Activated CD4-positive, alpha-beta T cell treated with anti-CD3 and anti-CD28 coated beads, Interleukin-2, Interleukin-4, amounts not matched to agents 100 ng/mL and 50 ng/mL, durations not matched to agents 16 hours and 8 hours (primary cell): ENCODE results near the gene SUN1.
"Not testable (repeated sequence)": the region's sequence is repeated elsewhere in the genome, so short reads cannot be mapped to it uniquely, and the experiment has no call there.

Source experiments
- DNase-seq: peaks from one replicate; pipeline ENCODE4 v3.0.0-alpha.2; 2020; ENCODE audit warnings: low spot score

Gene SUN1

GRCh38 chr7:835021-835420 is 2.7 kb downstream of the SUN1 start:
- DNase-seq = no peak

- DNase-seq = no peak
Measured at GRCh38 chr7:835485-836401, 3.5 kb downstream of the SUN1 start.

DNA sequence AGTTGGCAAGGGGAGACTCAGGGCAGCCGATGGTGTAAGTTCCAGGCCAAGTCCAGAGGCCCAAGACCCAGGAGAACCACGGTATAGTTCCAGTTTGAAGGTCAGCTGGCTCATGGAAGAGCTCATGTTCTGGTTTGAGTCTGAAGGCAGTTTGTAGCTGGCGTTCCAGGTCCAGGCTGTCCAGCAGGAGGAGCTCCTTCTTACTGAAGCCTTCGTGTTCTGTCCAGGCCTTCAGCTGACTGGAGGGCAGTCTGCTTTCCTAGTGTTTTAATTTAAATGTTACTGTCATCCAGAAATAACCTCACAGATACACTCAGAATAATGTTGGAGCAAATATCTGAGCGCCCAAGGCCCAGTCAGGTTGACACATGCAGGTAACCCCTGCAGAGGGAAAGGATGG is 4.2 kb downstream of the SUN1 start:
- DNase-seq = no peak

DNA sequence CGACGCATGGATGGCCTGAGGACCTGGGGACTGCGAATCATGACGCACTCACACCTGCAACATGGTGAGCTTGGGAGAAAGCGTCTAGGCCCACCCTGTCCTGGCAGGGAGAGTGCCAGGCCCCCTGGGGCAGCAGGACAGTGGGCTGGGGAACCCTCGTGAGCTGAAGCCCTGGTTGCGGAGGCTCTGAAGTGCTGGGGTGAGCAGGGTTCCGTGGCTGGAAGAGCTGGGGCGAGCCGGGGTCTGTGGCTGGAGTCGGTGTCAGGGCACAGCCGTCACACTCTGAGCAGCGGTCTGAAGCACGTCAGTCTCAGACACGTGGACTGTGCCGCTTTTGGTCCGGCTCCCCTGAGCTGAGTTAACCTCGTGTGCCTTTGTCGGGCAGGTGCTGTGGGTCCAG is 4.7 kb downstream of the SUN1 start:
- no peak for DNase-seq

GRCh38 chr7:840001-840600 is 7.8 kb downstream of the SUN1 start:
- DNase-seq = no peak

DNA sequence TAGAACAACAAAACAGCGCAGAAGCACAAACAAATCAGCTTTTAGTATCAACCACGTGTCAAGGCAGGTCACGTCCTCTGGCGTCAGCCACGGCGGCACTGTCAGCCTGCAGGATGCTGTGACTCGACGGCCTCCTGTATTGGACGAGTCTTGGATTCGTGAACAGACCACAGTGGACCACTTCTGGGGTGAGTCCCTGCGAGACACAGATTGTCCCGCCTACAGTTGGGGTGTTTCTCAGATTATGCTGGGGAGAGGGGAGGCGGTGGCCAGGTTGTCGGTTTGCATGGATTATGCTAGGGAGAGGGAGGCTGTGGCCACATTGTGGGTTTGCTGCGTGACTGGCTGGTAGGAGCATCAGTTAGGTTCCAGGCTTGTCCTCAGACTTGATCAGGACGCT is 9.7 kb downstream of the SUN1 start:
- no peak for DNase-seq

- no peak for DNase-seq
Measured at GRCh38 chr7:842431-843031, 10.3 kb downstream of the SUN1 start.

- no peak for DNase-seq
Measured at GRCh38 chr7:843230-843629, 11.0 kb downstream of the SUN1 start.

DNA sequence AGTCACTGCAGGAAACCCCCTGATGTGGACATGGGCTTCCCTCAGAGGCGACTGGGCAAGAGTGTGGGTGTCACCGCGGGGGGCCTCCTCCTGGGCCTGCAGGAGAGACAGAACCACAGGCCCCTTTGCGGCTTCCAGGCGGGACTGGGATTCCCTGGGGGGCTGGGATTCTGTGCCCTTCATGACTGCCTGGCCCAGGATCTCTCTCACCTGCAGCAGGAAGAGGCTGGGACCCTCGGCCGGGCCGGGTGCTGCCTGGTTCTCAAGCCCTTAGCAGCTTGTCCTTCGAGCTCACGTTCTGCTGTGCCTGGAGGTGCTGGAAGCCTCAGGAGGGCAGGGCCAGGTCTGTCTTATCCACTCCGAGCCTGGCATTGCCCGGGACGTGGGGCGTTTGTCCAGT is 11.8 kb downstream of the SUN1 start:
- no peak for DNase-seq

DNA sequence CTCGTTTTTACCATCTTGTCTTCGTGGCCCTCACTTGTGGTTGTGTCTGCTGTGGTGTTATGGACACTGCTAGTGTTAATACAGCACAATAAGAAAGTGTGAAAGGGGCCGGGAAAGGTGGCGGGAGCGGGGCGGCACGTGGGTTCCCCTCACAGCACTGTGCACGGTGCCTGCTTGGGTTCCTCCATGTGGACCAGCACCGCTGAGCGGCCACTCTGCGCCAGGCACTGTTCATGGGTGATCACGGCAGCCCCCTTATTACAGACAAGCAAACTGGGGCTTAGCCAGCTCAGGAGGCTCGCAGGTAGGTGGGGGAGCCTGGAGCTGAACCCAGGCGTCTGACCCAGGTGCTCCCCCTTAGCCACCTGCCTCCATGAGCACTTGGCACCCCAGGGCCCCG is 12.2 kb downstream of the SUN1 start:
- no peak for DNase-seq

- DNase-seq = no peak
Measured at GRCh38 chr7:845091-845490, 12.8 kb downstream of the SUN1 start.

DNA sequence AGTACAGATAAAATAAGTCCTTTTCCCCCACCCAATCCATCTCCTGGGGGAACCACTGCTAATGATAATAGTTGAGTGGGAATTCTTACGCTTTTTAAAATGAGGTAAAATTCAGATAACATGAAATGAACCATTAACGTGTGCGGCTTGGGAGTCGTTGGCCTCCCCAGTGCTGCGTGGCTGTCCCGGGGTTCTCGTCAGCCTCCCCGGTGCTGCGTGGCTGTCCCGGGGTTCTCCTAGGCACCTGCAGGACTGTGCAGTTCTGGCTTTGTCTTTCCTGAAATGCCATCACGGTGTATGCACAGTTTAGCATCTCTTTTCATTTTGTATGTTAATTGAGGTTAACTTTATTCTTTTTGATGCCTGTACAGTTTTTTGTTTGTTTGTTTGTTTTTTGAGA is 13.5 kb downstream of the SUN1 start:
- DNase-seq = no peak

DNA sequence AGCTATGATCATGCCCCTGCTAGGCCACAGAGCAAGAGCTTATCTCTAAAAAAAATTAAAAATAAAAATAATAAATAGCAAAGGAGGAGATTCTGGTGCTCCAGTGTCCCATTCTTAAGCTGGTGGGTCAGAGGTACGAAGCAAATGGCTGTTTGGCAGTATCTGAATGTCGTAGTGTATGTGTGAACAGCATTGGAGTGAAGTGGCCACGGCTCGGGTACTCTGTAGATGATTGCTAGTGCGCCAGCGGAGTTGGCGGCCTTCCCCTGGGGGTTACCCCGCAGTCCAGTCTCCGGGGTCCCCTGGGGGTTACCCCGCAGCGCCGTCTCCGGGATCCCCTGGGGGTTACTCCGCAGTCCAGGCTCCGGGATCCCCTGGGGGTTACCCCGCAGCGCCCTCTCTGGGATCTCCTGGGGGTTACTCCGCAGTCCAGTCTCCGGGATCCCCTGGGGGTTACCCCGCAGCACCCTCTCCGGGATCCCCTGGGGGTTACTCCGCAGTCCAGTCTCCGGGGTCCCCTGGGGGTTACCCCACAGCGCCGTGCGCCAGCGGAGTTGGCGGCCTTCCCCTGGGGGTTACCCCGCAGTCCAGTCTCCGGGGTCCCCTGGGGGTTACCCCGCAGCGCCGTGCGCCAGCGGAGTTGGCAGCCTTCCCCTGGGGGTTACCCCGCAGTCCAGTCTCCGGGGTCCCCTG is 14.8 kb downstream of the SUN1 start:
- DNase-seq = not testable (repeated sequence)

DNA sequence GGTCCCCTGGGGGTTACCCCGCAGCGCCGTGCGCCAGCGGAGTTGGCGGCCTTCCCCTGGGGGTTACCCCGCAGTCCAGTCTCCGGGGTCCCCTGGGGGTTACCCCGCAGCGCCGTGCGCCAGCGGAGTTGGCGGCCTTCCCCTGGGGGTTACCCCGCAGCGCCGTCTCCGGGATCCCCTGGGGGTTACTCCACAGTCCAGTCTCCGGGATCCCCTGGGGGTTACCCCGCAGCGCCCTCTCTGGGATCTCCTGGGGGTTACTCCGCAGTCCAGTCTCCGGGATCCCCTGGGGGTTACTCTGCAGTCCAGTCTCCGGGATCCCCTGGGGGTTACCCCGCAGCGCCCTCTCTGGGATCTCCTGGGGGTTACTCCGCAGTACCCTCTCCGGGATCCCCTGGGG is 15.5 kb downstream of the SUN1 start:
- DNase-seq = not testable (repeated sequence)

GRCh38 chr7:849145-849544 is 16.9 kb downstream of the SUN1 start:
- DNase-seq = no peak

DNA sequence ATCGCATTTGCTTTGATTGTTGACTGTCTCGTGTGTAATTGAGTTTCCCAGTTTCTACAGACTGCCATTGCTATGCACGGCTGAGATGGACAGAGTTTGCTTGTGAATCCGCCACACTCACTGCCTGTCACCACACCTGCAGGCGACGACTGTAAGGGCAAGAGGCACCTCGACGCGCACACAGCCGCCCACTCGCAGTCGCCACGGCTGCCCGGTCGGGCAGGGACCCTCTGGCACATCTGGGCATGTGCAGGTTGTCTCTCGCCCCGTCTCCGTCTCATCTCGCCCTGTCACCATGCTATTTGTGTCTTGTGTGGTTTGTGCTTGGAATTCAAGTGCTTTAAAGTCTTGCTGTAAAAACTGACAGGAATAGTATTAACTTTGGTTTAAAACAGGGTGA is 17.5 kb downstream of the SUN1 start:
- no peak for DNase-seq

DNA sequence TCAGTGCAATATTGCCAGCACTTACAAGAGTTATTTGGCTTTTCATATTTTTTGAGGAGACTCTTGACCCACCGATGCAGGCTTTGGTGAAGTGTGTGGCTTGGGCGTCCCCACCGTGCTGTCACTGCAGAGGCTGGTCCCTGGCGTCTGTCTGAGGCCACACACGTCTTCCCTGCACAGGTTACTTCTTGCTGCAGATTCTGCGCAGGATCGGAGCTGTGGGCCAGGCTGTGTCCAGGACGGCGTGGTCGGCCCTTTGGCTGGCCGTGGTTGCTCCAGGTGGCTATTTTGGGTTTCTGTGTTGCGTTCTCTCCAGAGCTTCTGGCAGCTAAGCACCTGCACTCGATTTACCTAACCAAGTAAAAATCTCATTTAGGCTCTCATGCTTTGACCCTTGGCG is 18.9 kb downstream of the SUN1 start:
- no peak for DNase-seq

DNA sequence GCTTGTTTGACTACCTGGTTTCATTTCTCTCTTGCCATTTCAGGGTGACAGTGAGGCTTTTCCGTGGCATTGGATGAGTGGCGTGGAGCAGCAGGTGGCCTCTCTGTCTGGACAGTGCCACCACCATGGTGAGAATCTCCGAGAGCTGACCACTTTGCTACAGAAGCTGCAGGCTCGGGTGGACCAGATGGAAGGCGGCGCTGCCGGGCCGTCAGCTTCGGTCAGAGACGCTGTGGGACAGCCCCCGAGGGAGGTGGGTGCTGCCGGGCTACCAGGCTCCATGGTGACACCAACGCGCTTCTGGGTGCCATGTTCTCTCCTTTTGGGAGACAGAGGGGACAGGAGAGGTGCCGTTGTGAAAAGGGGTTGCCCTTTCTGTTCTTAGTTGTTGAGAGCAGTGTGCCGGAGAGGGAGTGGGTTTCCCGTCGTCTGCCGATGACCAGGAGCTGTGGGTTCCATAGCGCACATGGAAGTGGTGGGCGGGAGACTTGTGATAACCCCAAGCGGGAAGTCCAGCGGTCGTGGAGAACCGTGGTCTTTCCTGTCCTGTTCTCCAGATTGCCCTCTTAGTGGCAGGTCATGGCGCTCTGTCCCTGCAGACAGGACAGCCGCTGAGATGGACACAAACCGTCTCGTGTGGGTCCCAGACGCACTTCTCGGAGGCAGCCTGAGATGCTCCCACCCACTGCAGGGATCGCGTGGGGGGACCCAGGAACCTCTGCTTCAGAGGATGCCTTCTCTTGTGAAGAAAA is 21.3 kb downstream of the SUN1 start:
- DNase-seq = no peak

DNA sequence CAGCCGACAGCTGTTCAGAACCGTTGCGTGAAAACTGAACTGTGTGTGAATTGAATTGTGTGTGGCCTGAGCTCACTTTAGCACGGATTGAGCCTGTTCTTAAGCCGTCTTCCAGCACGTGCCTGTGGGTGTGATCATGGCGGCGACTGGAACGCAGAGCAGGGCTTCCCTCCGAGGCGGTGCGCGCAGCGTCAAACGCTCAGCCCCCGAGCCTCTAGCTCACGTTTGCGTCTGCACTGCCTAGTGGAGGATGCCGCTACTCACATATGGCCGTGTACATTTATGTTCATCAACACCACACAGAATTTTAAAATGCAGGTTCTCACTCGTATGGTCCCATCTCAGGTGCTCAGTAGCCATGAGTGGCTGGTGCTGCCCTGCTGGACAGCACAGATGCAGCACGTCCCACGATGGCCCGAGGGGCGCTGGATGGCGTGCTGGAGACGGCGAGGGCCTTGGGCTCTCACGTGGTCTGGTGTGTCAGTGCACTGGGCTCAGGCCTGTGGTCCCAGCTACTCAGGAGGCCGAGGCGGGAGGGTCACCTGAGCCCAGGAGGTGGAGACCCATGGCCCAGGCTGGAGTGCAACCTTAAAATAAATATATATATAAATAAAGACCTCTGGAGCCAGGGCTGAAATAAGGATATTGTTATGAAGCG is 22.0 kb downstream of the SUN1 start:
- DNase-seq = no peak

DNA sequence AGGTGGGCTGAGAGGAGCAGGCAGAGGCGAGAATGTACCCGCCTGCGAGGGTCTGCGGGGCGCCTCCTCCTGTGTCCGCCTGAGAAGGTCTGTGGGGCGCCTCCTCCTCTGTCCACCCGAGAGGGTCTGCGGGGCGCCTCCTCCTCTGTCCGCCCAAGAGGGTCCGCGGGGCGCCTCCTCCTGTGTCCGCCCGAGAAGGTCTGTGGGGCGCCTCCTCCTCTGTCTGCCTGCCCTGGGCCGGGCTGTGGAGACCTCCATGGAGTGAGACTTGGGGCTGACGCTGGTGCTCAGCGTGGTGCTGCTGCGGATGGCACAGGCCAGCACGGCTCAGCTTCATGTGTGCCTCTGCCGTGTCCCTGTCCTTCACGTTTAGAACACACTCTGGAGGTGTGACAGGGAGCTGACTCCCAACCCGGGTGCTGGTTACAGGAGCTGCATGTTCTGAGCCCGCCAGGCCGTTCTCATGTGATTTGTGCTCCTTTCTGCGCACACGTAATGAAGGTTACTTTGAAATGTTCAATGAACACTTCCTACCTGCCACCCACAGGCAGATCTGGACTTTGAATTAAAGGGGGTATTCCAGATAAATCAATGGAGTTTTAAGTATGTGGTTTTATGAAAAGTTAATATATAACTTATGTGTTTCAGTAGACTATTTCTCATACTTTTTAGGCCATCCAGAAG is 23.6 kb downstream of the SUN1 start:
- DNase-seq = no peak
